ENCODE data around the gene NINJ1. TPM values are rescaled to one million over a fixed set of nuclear protein-coding genes. Genes with fewer than 3 reads are reported as not detected.

Gene NINJ1
- total RNA-seq, 1 donor from 2014 or later: 46.6 TPM

- H3K36me3 ChIP-seq: peaks cover 46% of the 10 kb centered on the region
Observed at GRCh38 chr9:93123561-93124283, 10.3 kb downstream of the NINJ1 start.

GRCh38 chr9:93122721-93123221, 11.3 kb downstream of the NINJ1 start:
- TF ChIP-seq CTCF (IDR thresholded peaks at IDR 0.05): no peak
- Histone ChIP-seq H3K9me3 (no peaks in the 10 kb centered on the region), H3K4me1 (peaks cover 45% of the 10 kb centered on the region), H3K4me3 (no peak overlapping the region), H3K36me3 (peaks cover 46% of the 10 kb centered on the region), H3K27ac (no peak overlapping the region), H3K27me3 (ENCODE audit: low read depth) (no peaks in the 10 kb centered on the region)
- DNase-seq: peak; percentile 43
- no peak for ATAC-seq
- intact Hi-C loops (cut with DNase I): no loop called here

More at GRCh38 chr9:93123561-93124283, 10.3 kb downstream of the NINJ1 start:
- intact Hi-C loops (cut with DNase I): no loop called here
- Histone ChIP-seq H3K27ac (no peak overlapping the region), H3K27me3 (ENCODE audit: low read depth) (no peaks in the 10 kb centered on the region), H3K4me3 (no peak overlapping the region), H3K4me1 (peaks cover 54% of the 10 kb centered on the region), H3K9me3 (no peaks in the 10 kb centered on the region)
- ATAC-seq: no peak
- no peak for TF ChIP-seq CTCF (IDR thresholded peaks at IDR 0.05)
- peak; percentile 37 for DNase-seq

GRCh38 chr9:93121316-93122241, 12.5 kb downstream of the NINJ1 start:
- intact Hi-C loops (cut with DNase I): no loop called here
- H3K4me1 ChIP-seq: peaks cover 37% of the 10 kb centered on the region
- no peak for ATAC-seq

GRCh38 chr9:93120846-93121315, 13.2 kb downstream of the NINJ1 start:
- Histone ChIP-seq H3K4me1 (peaks cover 36% of the 10 kb centered on the region), H3K4me3 (no peak overlapping the region), H3K27me3 (ENCODE audit: low read depth) (no peaks in the 10 kb centered on the region), H3K36me3 (peaks cover 43% of the 10 kb centered on the region), H3K9me3 (no peaks in the 10 kb centered on the region), H3K27ac (peak overlapping the region; percentile 68)
- DNase-seq: peak; percentile 35
- intact Hi-C loops (cut with DNase I): no loop called here
- no peak for ATAC-seq
- no peak for TF ChIP-seq CTCF (IDR thresholded peaks at IDR 0.05)

More at GRCh38 chr9:93121316-93122241, 12.5 kb downstream of the NINJ1 start:
- Histone ChIP-seq H3K27ac (no peak overlapping the region), H3K36me3 (peaks cover 46% of the 10 kb centered on the region), H3K27me3 (ENCODE audit: low read depth) (no peaks in the 10 kb centered on the region), H3K4me3 (no peak overlapping the region), H3K9me3 (no peaks in the 10 kb centered on the region)
- DNase-seq: peak; percentile 40
- no peak for TF ChIP-seq CTCF (IDR thresholded peaks at IDR 0.05)
